IMR-90 (cell line): ENCODE data around the gene LHFPL6. TPM values are rescaled to one million over a fixed set of nuclear protein-coding genes. Genes with fewer than 3 reads are reported as not detected.
A peak's percentile ranks its signal among the peaks of the same experiment; 100 is the strongest.

Source experiments
- ATAC-seq: fragments of 200-7000 bp; cut with Tn5 transposase; 2 replicates; pipeline ENCODE4 v1.9.1; 2020; ENCODE audit warnings: low read depth, mild to moderate bottlenecking, moderate library complexity
- BruUV-seq: library from RNA; stranded (reverse); fragments of 400-500 nt; replicated peaks from 2 replicates; lab custom pipeline; 2021; lab: Mats Ljungman, UMichigan
- CTCF ChIA-PET: fragments of 300-600 bp; formaldehyde crosslinking; extraction: SDS; loops from one replicate; lab custom pipeline; 2021; ENCODE audit warnings: antibody characterized with exemption; lab: Yijun Ruan, JAX
- POLR2A ChIA-PET: fragments of 300-600 bp; sonication (Branson Sonifier 250); formaldehyde crosslinking; loops from one replicate; lab custom pipeline; 2022; ENCODE audit warnings: antibody characterized with exemption; ENCODE audit not compliant: unreplicated experiment; lab: Charles Lee
- DNase-seq: peaks from one replicate; pipeline ENCODE4 v3.0.0; 2013
- H2AFZ ChIP-seq: replicated peaks from 2 replicates; pipeline ENCODE3; 2013; ENCODE audit warnings: low read length, mild to moderate bottlenecking; ENCODE audit not compliant: poor library complexity
- H2AK5ac ChIP-seq: 2 replicates; pipeline ENCODE4 v1.6.1; 2013; ENCODE audit warnings: low read depth, low read length, inconsistent platforms
- H2AK9ac ChIP-seq: replicated peaks from 2 replicates; pipeline ENCODE3; 2013; ENCODE audit warnings: mild to moderate bottlenecking, low read depth, low read length, moderate library complexity; ENCODE audit not compliant: poor library complexity
- H2BK120ac ChIP-seq: 2 replicates; pipeline ENCODE4 v1.6.1; 2013; ENCODE audit warnings: low read depth, low read length, inconsistent platforms
- H2BK15ac ChIP-seq: 3 replicates; pipeline ENCODE4 v1.6.1; 2013; ENCODE audit warnings: low read depth, low read length, inconsistent platforms
- H2BK20ac ChIP-seq: 2 replicates; pipeline ENCODE4 v1.6.1; 2013; ENCODE audit warnings: low read depth, mild to moderate bottlenecking, inconsistent platforms, low read length, moderate library complexity
- H2BK5ac ChIP-seq: 2 replicates; pipeline ENCODE4 v1.6.1; 2013; ENCODE audit warnings: mild to moderate bottlenecking, low read depth, low read length, inconsistent platforms; ENCODE audit not compliant: poor library complexity, severe bottlenecking
- H3K14ac ChIP-seq: replicated peaks from 2 replicates; pipeline ENCODE4 v1.6.1; 2013; ENCODE audit warnings: low read depth, low read length, inconsistent platforms
- H3K18ac ChIP-seq: 2 replicates; pipeline ENCODE4 v1.6.1; 2013; ENCODE audit warnings: low read depth, low read length, control low read depth
- H3K23ac ChIP-seq: 2 replicates; pipeline ENCODE4 v1.6.1; 2013; ENCODE audit warnings: low read depth, low read length, inconsistent platforms
- H3K27ac ChIP-seq: 2 replicates; pipeline ENCODE4 v1.5.1; 2013; ENCODE audit warnings: mild to moderate bottlenecking, control low read depth, low read length; ENCODE audit not compliant: insufficient read depth
- H3K27me3 ChIP-seq: 2 replicates; pipeline ENCODE4 v1.6.1; 2013; ENCODE audit warnings: low read length; ENCODE audit not compliant: control insufficient read depth, insufficient read depth
- H3K36me3 ChIP-seq: 2 replicates; pipeline ENCODE4 v1.6.1; 2013; ENCODE audit warnings: low read length, mixed read lengths; ENCODE audit not compliant: control insufficient read depth, insufficient read depth
- H3K4ac ChIP-seq: 2 replicates; pipeline ENCODE4 v1.6.1; 2013; ENCODE audit warnings: low read depth, low read length, inconsistent platforms
- H3K4me1 ChIP-seq: 2 replicates; pipeline ENCODE4 v1.6.1; 2013; ENCODE audit warnings: low read length, mixed read lengths; ENCODE audit not compliant: control insufficient read depth, insufficient read depth
- H3K4me2 ChIP-seq: 2 replicates; pipeline ENCODE4 v1.6.1; 2013; ENCODE audit warnings: low read depth, mild to moderate bottlenecking, control low read depth, low read length, moderate library complexity
- H3K4me3 ChIP-seq: 2 replicates; pipeline ENCODE4 v1.5.1; 2013; ENCODE audit warnings: low read depth, mild to moderate bottlenecking, control low read depth, low read length, moderate library complexity; ENCODE audit not compliant: insufficient read depth
- H3K56ac ChIP-seq: 2 replicates; pipeline ENCODE4 v1.6.1; 2013; ENCODE audit warnings: low read length, inconsistent platforms; ENCODE audit not compliant: insufficient read depth; ENCODE audit errors: extremely low read depth
- H3K79me1 ChIP-seq, 2 experiments: 2 replicates each; pipeline ENCODE4 v1.6.1; 2013; ENCODE audit warnings: low read length in 2 of 2, inconsistent platforms in 1 of 2, low read depth in 1 of 2
- H3K9ac ChIP-seq: 2 replicates; pipeline ENCODE4 v1.6.1; 2013; ENCODE audit warnings: low read depth, low read length, control low read depth
- H3K9me1 ChIP-seq: 2 replicates; pipeline ENCODE4 v1.6.1; 2013; ENCODE audit warnings: low read length, inconsistent platforms; ENCODE audit not compliant: insufficient read depth
- H3K9me3 ChIP-seq: 2 replicates; pipeline ENCODE4 v1.6.1; 2013; ENCODE audit warnings: low read length; ENCODE audit not compliant: control insufficient read depth, insufficient read depth
- H4K20me1 ChIP-seq: 2 replicates; pipeline ENCODE4 v1.6.1; 2013; ENCODE audit warnings: low read length, inconsistent platforms; ENCODE audit not compliant: insufficient read depth
- H4K5ac ChIP-seq: 2 replicates; pipeline ENCODE4 v1.6.1; 2013; ENCODE audit warnings: mild to moderate bottlenecking, low read depth, low read length, control low read depth
- H4K8ac ChIP-seq, 2 experiments: 2 replicates each; pipeline ENCODE4 v1.6.1; 2013; ENCODE audit warnings: low read depth in 2 of 2, low read length in 2 of 2, control low read depth in 1 of 2, inconsistent platforms in 1 of 2
- H4K91ac ChIP-seq: 2 replicates; pipeline ENCODE4 v1.6.1; 2013; ENCODE audit warnings: low read depth, low read length, inconsistent platforms; ENCODE audit not compliant: insufficient read depth
- BHLHE40 ChIP-seq: fragments of 150-350 bp; IDR thresholded peaks from 2 replicates; pipeline ENCODE4 v1.6.1; 2016; ENCODE audit warnings: mild to moderate bottlenecking, low read depth, low read length
- CEBPB ChIP-seq: IDR thresholded peaks from 2 replicates; pipeline ENCODE4 v1.6.1; 2012; ENCODE audit warnings: low read depth, low read length, improper control_type of control experiment
- CHD1 ChIP-seq: IDR thresholded peaks from 2 replicates; pipeline ENCODE4 v1.6.1; 2012; ENCODE audit warnings: low read depth, low read length, improper control_type of control experiment
- CTCF ChIP-seq: conservative IDR thresholded peaks from 2 replicates; pipeline ENCODE4 v1.5.1; 2012; ENCODE audit warnings: mild to moderate bottlenecking, low read depth, low read length, improper control_type of control experiment
- FOS ChIP-seq: fragments of 150-350 bp; IDR thresholded peaks from 2 replicates; pipeline ENCODE4 v1.6.1; 2016; ENCODE audit warnings: low read depth, low read length
- MAFK ChIP-seq: IDR thresholded peaks from 2 replicates; pipeline ENCODE4 v1.6.1; 2012; ENCODE audit warnings: low read depth, low read length, improper control_type of control experiment
- MAZ ChIP-seq: IDR thresholded peaks from 2 replicates; pipeline ENCODE4 v1.6.1; 2012; ENCODE audit warnings: low read depth, mild to moderate bottlenecking, low read length, improper control_type of control experiment, moderate library complexity, borderline replicate concordance
- NFE2L2 ChIP-seq: fragments of 150-350 bp; IDR thresholded peaks from 2 replicates; pipeline ENCODE4 v1.6.1; 2016; ENCODE audit warnings: low read depth, mild to moderate bottlenecking, low read length
- RAD21 ChIP-seq: IDR thresholded peaks from 2 replicates; pipeline ENCODE4 v1.6.1; 2012; ENCODE audit warnings: low read length, improper control_type of control experiment
- RCOR1 ChIP-seq: IDR thresholded peaks from 2 replicates; pipeline ENCODE4 v1.6.1; 2012; ENCODE audit warnings: mild to moderate bottlenecking, low read length, improper control_type of control experiment; ENCODE audit not compliant: insufficient replicate concordance
- RFX5 ChIP-seq: IDR thresholded peaks from 2 replicates; pipeline ENCODE4 v1.8.0; 2012; ENCODE audit warnings: low read depth, mild to moderate bottlenecking, low read length, moderate library complexity
- SMC3 ChIP-seq: fragments of 150-350 bp; IDR thresholded peaks from 2 replicates; pipeline ENCODE4 v1.6.1; 2016; ENCODE audit warnings: low read depth, mild to moderate bottlenecking, antibody characterized with exemption, low read length, moderate library complexity
- WGBS, 2 experiments: methylation state at CpG; one replicate each; pipeline versions ENCODE4 v1.1.5 to v1.1.7; 2013; ENCODE audit warnings: missing lambda C conversion rate in 2 of 2; ENCODE audit not compliant: insufficient read length in 1 of 2; ENCODE audit errors: extremely low coverage in 2 of 2; 5-methylcytosine and 5-hydroxymethylcytosine counted together
- dilution Hi-C: fragments of 300-500 bp; cut with HindIII; formaldehyde crosslinking; loops from one replicate; pipeline ENCODE4 v1.14.3; 2018; ENCODE audit warnings: low sequenced_read_pairs; ENCODE audit not compliant: unreplicated experiment
- in situ Hi-C: fragments of 300-500 bp; cut with MboI; formaldehyde crosslinking; loops from 3 replicates; pipeline ENCODE4 v1.14.3; 2019; ENCODE audit warnings: low sequenced_read_pairs, inconsistent platforms, mixed read lengths
- intact Hi-C: fragments of 100-400 bp; cut with micrococcal nuclease; formaldehyde crosslinking; loops from 2 replicates; pipeline ENCODE4 v1.10.0; 2022
- polyA plus RNA-seq, 3 experiments: library from polyadenylated mRNA; depleted of rRNA; stranded (reverse); fragments of >200 nt; gene quantifications; 2 replicates each; pipeline ENCODE4 v1.2.3, GENCODE V29; 2012; ENCODE audit warnings: low replicate concordance in 1 of 3
- total RNA-seq: library from RNA; depleted of rRNA; stranded (reverse); fragments of >200 nt; gene quantifications from 2 replicates; pipeline ENCODE4 v1.2.3, GENCODE V29; 2012
- TF ChIP-seq, protein P1 (sequence below): fragments of 150-350 bp; IDR thresholded peaks from 2 replicates; pipeline ENCODE4 v1.6.1; 2016; ENCODE audit warnings: low read depth, mild to moderate bottlenecking, low read length, moderate library complexity, borderline replicate concordance
- TF ChIP-seq, protein P2 (sequence below): fragments of 150-350 bp; IDR thresholded peaks from 2 replicates; pipeline ENCODE4 v1.6.1; 2017; ENCODE audit warnings: mild to moderate bottlenecking, antibody characterized with exemption, low read length, low read depth

Gene LHFPL6
- total and polyA plus RNA-seq, 2 of the 4 experiments (the other 2 are of a cell fraction), result 24.7 to 36.1 TPM

- in situ Hi-C loops (no loop called here), intact Hi-C loops (no loop called here), dilution Hi-C loops (no loop called here)
- Histone ChIP-seq H2BK15ac (no peak overlapping the region), H2AK9ac (no peak overlapping the region), H3K27ac (no peak overlapping the region), H3K14ac (no peak overlapping the region), H4K8ac (no peak overlapping the region), H3K9ac (no peak overlapping the region), H3K36me3 (no peaks in the 10 kb centered on the region), H2BK120ac (no peak overlapping the region), H3K4ac (0 out of 2 replicates have a peak overlapping the region, but pooled peaks have one; percentile 23), H3K18ac (peak overlapping the region; percentile 25; the same call in 1 of the 2 replicates), H3K79me1 (peaks cover 23 to 33% of the 10 kb centered on the region in 2 experiments; a peak in 3 of 4 replicates), H4K20me1 (no peaks in the 10 kb centered on the region; the same call in 1 of the 2 replicates), H3K4me1 (peaks cover 4% of the 10 kb centered on the region), H2AFZ (no peak overlapping the region), H2BK20ac (no peak overlapping the region), H2AK5ac (no peak overlapping the region), H3K4me2 (no peak overlapping the region), H3K56ac (no peak overlapping the region), H3K27me3 (no peaks in the 10 kb centered on the region), H4K5ac (no peak overlapping the region), H3K9me3 (no peaks in the 10 kb centered on the region), H3K9me1 (peaks cover 6% of the 10 kb centered on the region), H3K4me3 (no peak overlapping the region), H2BK5ac (no peak overlapping the region), H3K23ac (no peak overlapping the region), H4K91ac (no peak overlapping the region)
- no peak for TF ChIP-seq RAD21
- TF ChIP-seq RFX5, result no peak
- TF ChIP-seq NFE2L2, result no peak
- TF ChIP-seq, protein P1, sequence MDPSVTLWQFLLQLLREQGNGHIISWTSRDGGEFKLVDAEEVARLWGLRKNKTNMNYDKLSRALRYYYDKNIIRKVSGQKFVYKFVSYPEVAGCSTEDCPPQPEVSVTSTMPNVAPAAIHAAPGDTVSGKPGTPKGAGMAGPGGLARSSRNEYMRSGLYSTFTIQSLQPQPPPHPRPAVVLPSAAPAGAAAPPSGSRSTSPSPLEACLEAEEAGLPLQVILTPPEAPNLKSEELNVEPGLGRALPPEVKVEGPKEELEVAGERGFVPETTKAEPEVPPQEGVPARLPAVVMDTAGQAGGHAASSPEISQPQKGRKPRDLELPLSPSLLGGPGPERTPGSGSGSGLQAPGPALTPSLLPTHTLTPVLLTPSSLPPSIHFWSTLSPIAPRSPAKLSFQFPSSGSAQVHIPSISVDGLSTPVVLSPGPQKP, result no peak
- TF ChIP-seq, protein P2, sequence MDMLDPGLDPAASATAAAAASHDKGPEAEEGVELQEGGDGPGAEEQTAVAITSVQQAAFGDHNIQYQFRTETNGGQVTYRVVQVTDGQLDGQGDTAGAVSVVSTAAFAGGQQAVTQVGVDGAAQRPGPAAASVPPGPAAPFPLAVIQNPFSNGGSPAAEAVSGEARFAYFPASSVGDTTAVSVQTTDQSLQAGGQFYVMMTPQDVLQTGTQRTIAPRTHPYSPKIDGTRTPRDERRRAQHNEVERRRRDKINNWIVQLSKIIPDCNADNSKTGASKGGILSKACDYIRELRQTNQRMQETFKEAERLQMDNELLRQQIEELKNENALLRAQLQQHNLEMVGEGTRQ, result no peak
- TF ChIP-seq FOS, result no peak
- TF ChIP-seq CTCF, result no peak
- TF ChIP-seq RCOR1, result no peak
- TF ChIP-seq MAZ, result no peak
- TF ChIP-seq SMC3, result no peak
- no peak for TF ChIP-seq MAFK
- no peak for TF ChIP-seq BHLHE40
- TF ChIP-seq CHD1, result no peak
- TF ChIP-seq CEBPB, result no peak
- no CpG with 5 or more reads among the region's 1 CpG for WGBS, 2 experiments
- BruUV-seq, result no TSS peak
- ChIA-PET POLR2A (no interaction called here), CTCF (no interaction called here)
- DNase-seq (no peak), ATAC-seq (no peak)
Measured at GRCh38 chr13:39540929-39541605, 61.9 kb downstream of the LHFPL6 start.
